ENCODE data around the gene UBB.
"Not testable (repeated sequence)": the region's sequence is repeated elsewhere in the genome, so short reads cannot be mapped to it uniquely, and the experiment has no call there.

Gene UBB

GRCh38 chr17:16364625-16365024, 16.3 kb upstream of the UBB start:
- intact Hi-C loops (cut with DNase I), result no loop called here
- no peak for DNase-seq

DNA sequence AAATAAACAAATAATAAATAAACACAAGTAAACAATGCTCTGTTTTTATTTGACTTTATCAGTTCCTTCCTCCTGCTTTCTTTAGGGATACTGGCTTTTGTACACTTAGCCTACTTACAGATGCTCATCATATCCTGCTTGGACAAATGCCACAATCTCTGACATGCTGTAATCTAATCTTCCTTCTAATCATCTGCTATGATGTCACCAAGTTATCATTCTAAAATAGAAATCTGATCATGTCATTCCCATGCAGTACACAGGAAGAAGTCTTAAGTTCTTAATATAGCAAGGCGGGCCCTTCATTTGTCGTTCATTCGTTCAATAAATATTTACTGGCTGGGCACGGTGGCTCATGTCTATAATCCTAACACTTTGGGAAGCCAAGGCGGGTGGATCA, 9.1 kb upstream of the UBB start:
- DNase-seq, result no peak
- intact Hi-C loops (cut with DNase I), result no loop called here

GRCh38 chr17:16374146-16374938, 6.5 kb upstream of the UBB start:
- DNase-seq, result no peak
- intact Hi-C loops (cut with DNase I), result no loop called here

- peak in 11 of 42 donors; percentile 16 to 84 (median 45) for DNase-seq
- intact Hi-C loops (cut with DNase I), result no loop called here
Measured at GRCh38 chr17:16377941-16378341, 3.0 kb upstream of the UBB start.

- intact Hi-C loops (cut with DNase I), result no loop called here
- DNase-seq, result peak in 3 of 42 donors; percentile 17 to 33 (median 33)
Measured at GRCh38 chr17:16378636-16379282, 2.1 kb upstream of the UBB start.

GRCh38 chr17:16379654-16380053, 1.2 kb upstream of the UBB start:
- intact Hi-C loops (cut with DNase I), result loop anchor here (2.0 to 10.0 kb wide), 2 partner anchors 59 to 145 kb away; no protein-coding TSS in a partner anchor
- DNase-seq, result no peak

DNA sequence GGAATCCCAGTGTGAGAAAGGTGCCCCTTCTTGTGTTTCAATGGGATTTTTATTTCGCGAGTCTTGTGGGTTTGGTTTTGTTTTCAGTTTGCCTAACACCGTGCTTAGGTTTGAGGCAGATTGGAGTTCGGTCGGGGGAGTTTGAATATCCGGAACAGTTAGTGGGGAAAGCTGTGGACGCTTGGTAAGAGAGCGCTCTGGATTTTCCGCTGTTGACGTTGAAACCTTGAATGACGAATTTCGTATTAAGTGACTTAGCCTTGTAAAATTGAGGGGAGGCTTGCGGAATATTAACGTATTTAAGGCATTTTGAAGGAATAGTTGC, 567 bp downstream of the UBB start:
- peak in 5 of 42 donors; percentile 16 to 53 (median 37) for DNase-seq
- intact Hi-C loops (cut with DNase I), result loop anchor here (2.0 to 10.0 kb wide), 2 partner anchors 57 to 143 kb away; no protein-coding TSS in a partner anchor

DNA sequence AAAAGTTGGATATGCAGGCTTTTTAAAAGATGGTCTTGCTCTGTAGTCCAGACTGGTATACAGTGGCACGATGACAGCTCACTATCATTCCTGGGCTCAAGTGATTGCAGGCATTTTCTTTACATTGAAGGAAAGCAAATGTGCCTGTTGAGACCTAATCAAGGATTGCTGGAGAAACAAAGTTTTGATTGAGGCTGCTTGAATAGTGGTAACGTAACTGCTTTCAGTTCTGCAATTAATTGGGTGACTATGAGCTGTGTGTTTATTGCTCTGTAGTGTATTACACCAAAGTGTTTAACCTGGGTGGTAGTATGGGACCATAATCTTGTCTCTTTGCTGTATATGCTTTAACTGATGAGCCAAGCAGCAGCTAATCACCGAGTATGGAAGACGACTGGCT, 2.3 kb downstream of the UBB start:
- DNase-seq, result no peak
- intact Hi-C loops (cut with DNase I), result loop anchor here (10.0 kb wide), 1 partner anchor 142 kb away; no protein-coding TSS in a partner anchor

DNA sequence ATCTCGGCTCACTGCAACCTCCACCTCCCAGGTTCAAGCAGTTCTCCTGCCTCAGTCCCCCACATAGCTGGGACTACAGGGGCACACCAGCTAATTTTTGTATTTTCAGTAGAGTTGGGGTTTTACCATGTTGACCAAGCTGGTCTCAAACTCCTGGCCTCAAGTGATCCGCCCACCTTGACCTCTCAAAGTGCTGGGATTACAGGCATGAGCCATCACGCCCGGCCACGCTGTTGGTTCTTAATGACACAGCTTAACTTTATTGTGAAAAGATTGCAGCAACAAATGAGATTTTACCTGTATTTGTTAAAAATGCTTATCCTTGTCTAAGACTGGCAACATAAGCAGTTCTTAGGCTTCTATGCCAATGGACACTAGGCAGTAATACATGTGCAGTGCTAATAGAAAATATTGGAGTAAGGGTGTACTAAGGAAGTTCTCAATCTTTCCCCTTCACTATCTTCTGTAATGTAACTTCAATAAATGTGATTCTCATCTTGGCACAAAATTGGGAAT, 2.9 kb downstream of the UBB start:
- intact Hi-C loops (cut with DNase I), result loop anchor here (10.0 kb wide), 1 partner anchor 141 kb away; no protein-coding TSS in a partner anchor
- DNase-seq, result no peak

DNA sequence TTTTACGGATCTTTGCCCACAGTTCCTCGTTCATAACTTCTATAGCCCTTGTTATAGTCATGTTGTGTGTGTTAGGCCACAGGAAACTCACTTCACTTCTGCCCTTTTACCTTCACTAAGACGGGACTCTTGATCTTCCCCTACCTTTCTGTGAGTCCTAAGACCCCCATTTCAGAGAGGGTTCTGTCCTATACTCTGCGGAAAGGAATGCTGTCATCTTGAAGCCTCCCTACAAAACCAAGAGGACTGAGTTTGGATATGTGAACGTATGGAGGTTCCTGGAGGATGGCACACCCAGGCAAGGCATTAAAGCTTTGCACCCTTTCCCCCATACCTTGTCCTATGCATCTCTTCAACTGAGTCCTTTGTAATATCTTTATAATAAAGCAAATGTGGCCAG, 3.7 kb downstream of the UBB start:
- intact Hi-C loops (cut with DNase I), result loop anchor here (10.0 kb wide), 1 partner anchor 140 kb away; no protein-coding TSS in a partner anchor

GRCh38 chr17:16386126-16386507, 5.2 kb downstream of the UBB start:
- intact Hi-C loops (cut with DNase I), result loop anchor here (10.0 kb wide), 1 partner anchor 139 kb away; no protein-coding TSS in a partner anchor
- not testable (repeated sequence) for DNase-seq

More for the DNA sequence above, 3.7 kb downstream of the UBB start:
- DNase-seq, result no peak

- intact Hi-C loops (cut with DNase I), result no loop called here
- DNase-seq, result no peak
Measured at GRCh38 chr17:16391451-16391850, 10.6 kb downstream of the UBB start.

DNA sequence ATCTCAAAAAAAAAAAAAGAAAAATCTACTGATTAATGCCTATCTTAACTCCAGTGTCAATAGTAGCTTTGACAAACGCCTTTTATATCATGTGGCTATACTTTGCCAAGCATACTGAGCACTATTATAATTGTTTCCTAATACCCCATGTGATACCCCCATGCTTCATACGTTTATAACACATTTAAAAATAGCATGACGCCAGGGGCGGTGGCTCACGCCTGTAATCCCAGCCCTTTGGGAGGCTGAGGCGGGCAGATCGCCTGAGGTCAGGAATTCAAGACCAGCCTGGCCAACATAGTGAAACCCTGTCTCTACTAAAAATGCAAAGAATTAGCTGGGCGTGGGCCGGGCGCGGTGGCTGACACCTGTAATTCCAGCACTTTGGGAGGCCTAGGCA, 11.6 kb downstream of the UBB start:
- intact Hi-C loops (cut with DNase I); DNase-seq: not testable (repeated sequence)

- DNase-seq; intact Hi-C loops (cut with DNase I): not testable (repeated sequence)
Measured at GRCh38 chr17:16395887-16396286, 15.0 kb downstream of the UBB start.

- DNase-seq, result peak in 1 of 42 donors; percentile 53
- intact Hi-C loops (cut with DNase I), result not testable (repeated sequence)
Measured at GRCh38 chr17:16396693-16397092, 15.8 kb downstream of the UBB start.

GRCh38 chr17:16398270-16399267, 17.7 kb downstream of the UBB start:
- no peak for DNase-seq
- intact Hi-C loops (cut with DNase I), result no loop called here

- DNase-seq; intact Hi-C loops (cut with DNase I): not testable (repeated sequence)
Measured at GRCh38 chr17:16403847-16404246, 23.0 kb downstream of the UBB start.

DNA sequence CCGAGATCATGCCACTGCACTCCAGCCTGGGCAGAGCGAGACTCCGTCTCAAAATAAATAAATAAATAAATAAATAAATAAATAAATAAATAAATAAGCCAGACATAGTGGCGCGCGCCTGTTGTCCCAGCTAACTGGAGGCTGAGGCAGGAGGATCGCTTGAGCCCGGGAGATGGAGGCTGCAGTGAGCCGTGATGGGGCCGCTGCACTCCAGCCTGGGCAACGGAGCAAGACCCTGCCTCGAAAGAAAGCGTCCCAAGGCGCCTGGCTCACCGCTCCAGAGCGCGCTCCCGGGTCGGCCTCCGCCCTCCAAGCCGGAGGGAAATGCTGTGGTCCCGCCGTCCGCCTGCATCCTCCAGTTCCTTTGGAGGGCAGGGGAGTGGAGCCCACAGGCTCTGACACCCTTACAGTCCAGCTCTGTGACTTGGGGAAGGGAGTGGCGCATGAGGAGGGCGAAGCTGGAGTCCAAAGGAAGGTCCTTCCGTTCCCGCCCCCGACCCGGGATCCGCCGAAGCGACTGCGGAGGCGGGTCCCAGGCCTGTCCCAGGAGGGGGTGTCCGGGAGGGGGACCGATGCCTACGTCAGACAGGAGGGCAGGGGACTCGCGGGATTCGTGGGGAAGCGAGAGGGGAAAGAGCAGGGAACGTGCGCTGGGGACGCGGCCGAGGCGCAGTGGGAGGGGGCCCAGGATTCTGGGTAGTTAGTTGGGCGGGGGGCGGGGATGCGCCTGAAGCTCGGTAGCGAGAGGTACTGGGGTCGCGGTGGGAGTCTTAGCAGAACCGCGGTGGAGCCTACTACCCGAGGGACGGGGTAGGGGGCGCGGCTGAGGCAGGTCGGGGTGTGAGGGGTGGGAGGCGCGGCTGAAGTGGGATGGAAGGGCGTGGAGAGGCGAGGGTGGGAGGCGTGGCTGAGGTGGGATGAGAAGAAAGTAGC, 26.1 kb downstream of the UBB start:
- DNase-seq, result peak in 2 of 42 donors; percentile 17 to 40
- intact Hi-C loops (cut with DNase I), result no loop called here
